Uterus (tissue), 4 donors: ENCODE data around the gene BNC1. TPM values are rescaled to one million over a fixed set of nuclear protein-coding genes. Genes with fewer than 3 reads are reported as not detected.

ENCODE experiments used
- DNase-seq, 2 donors: peaks; one replicate each; pipeline ENCODE4 v3.0.0-alpha.2; 2019 to 2020
- H3K27ac ChIP-seq, 2 donors: fragments of 200-600 bp; sonication (generic); 1 replicate in 1 of 2; 2 replicates in 1 of 2; pipeline ENCODE4 v1.5.1; 2016 to 2018
- H3K27me3 ChIP-seq, 2 donors: fragments of 200-600 bp; sonication (generic); one replicate each; pipeline ENCODE4 v1.5.1; 2018 to 2019; ENCODE audit warnings: control low read depth in 1 of 2
- H3K36me3 ChIP-seq, 2 donors: fragments of 200-600 bp; sonication (generic); one replicate each; pipeline ENCODE4 v1.5.1; 2019; ENCODE audit warnings: control low read depth in 1 of 2
- H3K4me1 ChIP-seq, 2 donors: fragments of 200-600 bp; sonication (generic); one replicate each; pipeline ENCODE4 v1.5.1; 2018 to 2019; ENCODE audit warnings: control low read depth in 1 of 2
- H3K4me3 ChIP-seq, 2 donors: fragments of 200-600 bp; sonication (generic); 1 replicate in 1 of 2; 2 replicates in 1 of 2; pipeline ENCODE4 v1.5.1; 2018 to 2019; ENCODE audit warnings: mild to moderate bottlenecking in 1 of 2
- H3K9me3 ChIP-seq, 2 donors: fragments of 200-600 bp; sonication (generic); one replicate each; pipeline ENCODE4 v1.5.1; 2019; ENCODE audit warnings: control low read depth in 1 of 2
- POLR2A ChIP-seq, 2 donors: fragments of 450-650 bp; IDR thresholded peaks; one replicate each; pipeline ENCODE4 v1.6.1; 2016; ENCODE audit warnings: antibody characterized with exemption in 2 of 2, mild to moderate bottlenecking in 1 of 2, moderate library complexity in 1 of 2
- intact Hi-C: fragments of 100-400 bp; cut with DNase I; formaldehyde crosslinking; loops from one replicate; pipeline ENCODE4 v1.15.1; 2023; ENCODE audit warnings: low total_unique reads
- total RNA-seq, 4 donors: library from RNA; depleted of rRNA in 3 of 4; stranded (reverse); fragments of >200 nt in 3 of 4; gene quantifications; one replicate each; pipeline versions ENCODE4 v1.1.0 to v1.2.4, GENCODE V29; 2014 to 2023
- TF ChIP-seq, protein P1 (sequence below), 4 experiments: fragments of 200-600 bp in 2 of 4; fragments of 450-650 bp in 2 of 4; sonication (generic) in 2 of 4; IDR thresholded peaks; one replicate each; pipeline ENCODE4 v1.5.1; 2016 to 2019; ENCODE audit warnings: antibody characterized with exemption in 4 of 4, mild to moderate bottlenecking in 2 of 4, moderate library complexity in 1 of 4
- donor health status: DM: yes; HTN: yes; CAD: no.

Gene BNC1
- total RNA-seq, 4 donors from 2014 or later = 0.49 to 2.1 (median 0.59) TPM; not detected in 1

DNA sequence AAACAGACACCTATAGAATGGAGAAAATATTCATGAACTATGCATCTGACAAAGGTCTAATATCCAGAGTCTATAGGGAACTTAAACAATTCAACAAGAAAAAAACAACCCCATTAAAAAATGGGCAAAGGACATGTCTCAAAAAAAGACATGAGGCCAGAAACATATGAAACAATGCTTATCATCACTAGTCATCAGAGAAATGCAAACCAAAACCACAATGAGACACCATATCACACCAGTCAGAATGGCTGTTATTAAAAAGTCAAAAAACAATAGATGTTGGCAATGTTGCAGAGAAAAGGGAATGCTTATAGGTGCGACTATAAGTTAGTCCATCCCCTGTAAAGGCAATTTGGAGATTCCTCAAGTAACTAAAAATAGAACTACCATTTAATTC, 65.4 kb downstream of the BNC1 start:
- Histone ChIP-seq H3K36me3 (no peaks in the 10 kb centered on the region), H3K9me3 (no peaks in the 10 kb centered on the region), H3K4me1 (no peaks in the 10 kb centered on the region), H3K4me3 (no peak overlapping the region), H3K27ac (no peak overlapping the region), H3K27me3 (no peaks in the 10 kb centered on the region)
- no peak for TF ChIP-seq POLR2A (IDR thresholded peaks at IDR 0.05)
- TF ChIP-seq, protein P1, sequence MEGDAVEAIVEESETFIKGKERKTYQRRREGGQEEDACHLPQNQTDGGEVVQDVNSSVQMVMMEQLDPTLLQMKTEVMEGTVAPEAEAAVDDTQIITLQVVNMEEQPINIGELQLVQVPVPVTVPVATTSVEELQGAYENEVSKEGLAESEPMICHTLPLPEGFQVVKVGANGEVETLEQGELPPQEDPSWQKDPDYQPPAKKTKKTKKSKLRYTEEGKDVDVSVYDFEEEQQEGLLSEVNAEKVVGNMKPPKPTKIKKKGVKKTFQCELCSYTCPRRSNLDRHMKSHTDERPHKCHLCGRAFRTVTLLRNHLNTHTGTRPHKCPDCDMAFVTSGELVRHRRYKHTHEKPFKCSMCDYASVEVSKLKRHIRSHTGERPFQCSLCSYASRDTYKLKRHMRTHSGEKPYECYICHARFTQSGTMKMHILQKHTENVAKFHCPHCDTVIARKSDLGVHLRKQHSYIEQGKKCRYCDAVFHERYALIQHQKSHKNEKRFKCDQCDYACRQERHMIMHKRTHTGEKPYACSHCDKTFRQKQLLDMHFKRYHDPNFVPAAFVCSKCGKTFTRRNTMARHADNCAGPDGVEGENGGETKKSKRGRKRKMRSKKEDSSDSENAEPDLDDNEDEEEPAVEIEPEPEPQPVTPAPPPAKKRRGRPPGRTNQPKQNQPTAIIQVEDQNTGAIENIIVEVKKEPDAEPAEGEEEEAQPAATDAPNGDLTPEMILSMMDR (IDR thresholded peaks at IDR 0.05) = no peak
- no peak for DNase-seq
- intact Hi-C loops = no loop called here

DNA sequence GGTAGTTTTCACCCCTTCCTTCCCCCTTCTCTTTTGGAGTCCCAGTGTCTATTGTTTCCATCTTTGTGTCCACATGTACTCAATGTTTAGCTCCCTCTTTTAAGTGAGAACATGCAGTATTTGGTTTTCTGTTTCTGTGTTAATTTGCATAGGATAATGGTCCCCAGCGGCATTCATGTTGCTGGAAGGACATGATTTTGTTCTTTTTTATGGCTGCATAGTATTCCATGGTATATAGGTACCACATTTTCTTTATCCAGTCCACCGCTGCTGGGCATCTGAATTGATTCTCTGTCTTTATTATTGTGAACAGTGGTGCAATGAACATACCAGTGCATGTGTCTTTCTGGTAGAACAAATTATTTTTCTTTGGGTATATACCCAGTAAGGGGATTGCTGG, 69.2 kb downstream of the BNC1 start:
- DNase-seq = no peak
- Histone ChIP-seq H3K4me1 (no peaks in the 10 kb centered on the region), H3K27me3 (no peaks in the 10 kb centered on the region), H3K36me3 (no peaks in the 10 kb centered on the region), H3K9me3 (no peaks in the 10 kb centered on the region), H3K27ac (no peak overlapping the region), H3K4me3 (no peak overlapping the region)
- TF ChIP-seq POLR2A (IDR thresholded peaks at IDR 0.05) = no peak
- TF ChIP-seq, protein P1 (IDR thresholded peaks at IDR 0.05) = no peak
- intact Hi-C loops = no loop called here

DNA sequence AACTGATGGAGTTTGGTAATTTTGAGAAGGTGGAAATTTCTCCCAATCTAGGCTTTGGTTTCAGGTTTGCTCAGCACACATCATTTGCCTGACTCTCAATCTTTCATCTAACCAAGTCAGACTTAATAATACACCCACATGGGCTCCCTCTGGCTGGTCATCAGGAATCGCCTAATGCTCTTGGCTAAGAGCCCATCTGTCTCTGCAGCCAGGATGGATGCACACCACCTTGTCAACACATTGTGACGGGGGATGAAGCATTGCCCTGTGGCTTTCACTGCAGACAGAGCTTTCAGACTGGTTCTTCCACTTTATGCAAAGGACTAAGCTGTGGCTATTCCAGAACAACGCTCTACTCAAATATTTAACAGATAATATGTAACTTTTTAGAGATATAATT, 73.8 kb downstream of the BNC1 start:
- no peaks in the 10 kb centered on the region for H3K9me3 ChIP-seq
- no peak overlapping the region for H3K4me3 ChIP-seq
- no peaks in the 10 kb centered on the region for H3K36me3 ChIP-seq
- no peak for TF ChIP-seq POLR2A (IDR thresholded peaks at IDR 0.05)
- TF ChIP-seq, protein P1 (IDR thresholded peaks at IDR 0.05) = no peak
- no peak for DNase-seq
- intact Hi-C loops = no loop called here
- no peaks in the 10 kb centered on the region for H3K27me3 ChIP-seq
- no peaks in the 10 kb centered on the region for H3K4me1 ChIP-seq
- no peak overlapping the region for H3K27ac ChIP-seq

DNA sequence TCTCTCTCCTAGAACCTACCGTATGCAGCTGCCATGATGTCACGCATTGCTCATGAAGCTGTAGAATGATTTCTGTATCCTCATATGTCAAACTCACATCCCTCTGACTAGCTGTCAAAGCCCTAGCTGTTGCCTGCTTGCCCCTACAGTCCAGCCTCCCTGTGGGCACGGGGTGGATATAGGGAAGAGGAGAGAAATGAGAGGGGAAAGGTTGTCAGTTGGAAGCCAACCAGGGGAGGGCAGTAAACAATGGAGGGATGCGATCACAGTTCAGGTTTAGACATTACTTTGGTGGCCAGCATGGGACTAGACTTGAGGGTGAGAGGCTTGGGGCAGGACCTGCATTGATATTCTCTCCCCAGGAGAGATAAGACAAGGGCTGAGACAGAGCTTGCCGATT, 75.1 kb downstream of the BNC1 start:
- no peaks in the 10 kb centered on the region for H3K36me3 ChIP-seq
- no peaks in the 10 kb centered on the region for H3K4me1 ChIP-seq
- DNase-seq = no peak
- no peak overlapping the region for H3K27ac ChIP-seq
- intact Hi-C loops = loop anchor here (5.0 kb wide), 1 partner anchor 142 kb away; the partner anchor contains the start of gene BTBD1
- H3K4me3 ChIP-seq = no peak overlapping the region
- no peaks in the 10 kb centered on the region for H3K9me3 ChIP-seq
- H3K27me3 ChIP-seq = no peaks in the 10 kb centered on the region
- no peak for TF ChIP-seq POLR2A (IDR thresholded peaks at IDR 0.05)
- TF ChIP-seq, protein P1 (IDR thresholded peaks at IDR 0.05) = no peak

DNA sequence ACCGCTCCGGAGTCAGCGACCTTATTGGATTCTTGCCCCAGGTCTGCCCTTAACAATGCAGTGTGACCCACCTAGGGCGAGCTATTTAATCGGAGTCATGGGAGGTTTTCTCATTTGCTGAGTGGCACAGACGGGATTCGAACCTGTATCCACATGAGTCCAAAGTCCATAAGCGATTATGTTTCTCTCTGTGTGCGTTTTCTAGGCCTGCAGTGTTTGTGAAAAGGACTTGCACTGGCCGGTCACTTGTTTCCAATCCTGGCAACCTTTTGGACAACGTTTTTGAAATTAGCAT, 76.2 kb downstream of the BNC1 start:
- DNase-seq = no peak
- Histone ChIP-seq H3K9me3 (no peaks in the 10 kb centered on the region), H3K36me3 (no peaks in the 10 kb centered on the region), H3K4me1 (no peaks in the 10 kb centered on the region), H3K27me3 (no peaks in the 10 kb centered on the region), H3K27ac (peak overlapping the region; percentile 92 to 94), H3K4me3 (peak overlapping the region; percentile 78 to 82)
- TF ChIP-seq, protein P1 (IDR thresholded peaks at IDR 0.05) = no peak
- no peak for TF ChIP-seq POLR2A (IDR thresholded peaks at IDR 0.05)
- intact Hi-C loops = loop anchor here (5.0 kb wide), 1 partner anchor 141 kb away; the partner anchor contains the start of gene BTBD1
